HG03095 (cell line): ENCODE results near the gene ZFYVE28.

Experiments used
- ATAC-seq: cut with Tn5 transposase; IDR thresholded peaks from one replicate; pipeline ENCODE4 v1.9.1; 2021; ENCODE audit warnings: moderate library complexity; ENCODE audit not compliant: unreplicated experiment

The ZFYVE28 gene

GRCh38 chr4:2334826-2335728, 83.4 kb downstream of the ZFYVE28 start:
- no peak for ATAC-seq

GRCh38 chr4:2333916-2334644, 84.4 kb downstream of the ZFYVE28 start:
- ATAC-seq = no peak

- no peak for ATAC-seq
Measured at GRCh38 chr4:2333356-2333841, 85.0 kb downstream of the ZFYVE28 start.

- no peak for ATAC-seq
Measured at GRCh38 chr4:2332976-2333319, 85.5 kb downstream of the ZFYVE28 start.

GRCh38 chr4:2332201-2332975, 86.1 kb downstream of the ZFYVE28 start:
- no peak for ATAC-seq

- ATAC-seq = no peak
Measured at GRCh38 chr4:2331519-2332200, 86.8 kb downstream of the ZFYVE28 start.

- no peak for ATAC-seq
Measured at GRCh38 chr4:2331043-2331420, 87.4 kb downstream of the ZFYVE28 start.

- no peak for ATAC-seq
Measured at GRCh38 chr4:2330091-2331042, 88.1 kb downstream of the ZFYVE28 start.

- no peak for ATAC-seq
Measured at GRCh38 chr4:2327579-2327978, 90.9 kb downstream of the ZFYVE28 start.

- no peak for ATAC-seq
Measured at GRCh38 chr4:2324891-2325290, 93.6 kb downstream of the ZFYVE28 start.

GRCh38 chr4:2322841-2323240, 95.6 kb downstream of the ZFYVE28 start:
- ATAC-seq = no peak

GRCh38 chr4:2322227-2322626, 96.2 kb downstream of the ZFYVE28 start:
- ATAC-seq = no peak

- no peak for ATAC-seq
Measured at GRCh38 chr4:2321279-2322196, 96.9 kb downstream of the ZFYVE28 start.

- ATAC-seq = no peak
Measured at GRCh38 chr4:2320746-2321145, 97.7 kb downstream of the ZFYVE28 start.

GRCh38 chr4:2320152-2320551, 98.3 kb downstream of the ZFYVE28 start:
- ATAC-seq = no peak

GRCh38 chr4:2318885-2319284, 99.6 kb downstream of the ZFYVE28 start:
- no peak for ATAC-seq

GRCh38 chr4:2318476-2318875, 100.0 kb downstream of the ZFYVE28 start:
- no peak for ATAC-seq

GRCh38 chr4:2313366-2313765, 105.1 kb downstream of the ZFYVE28 start:
- ATAC-seq = no peak
